ENCODE data around the gene SZT2. TPM values are rescaled to one million over a fixed set of nuclear protein-coding genes. Genes with fewer than 3 reads are reported as not detected.

Gene SZT2
- total and polyA plus RNA-seq, 10 of the 15 experiments (the other 5 are each of a cell fraction or from before 2014, with no cell fraction given) = 1.4 to 38.3 (median 12.7) TPM

GRCh38 chr1:43460988-43461693 is 71.4 kb downstream of the SZT2 start:
- FAIRE-seq = no peak
- H3K4me2 ChIP-seq (ENCODE audit: control insufficient read depth, insufficient read depth) = no peak overlapping the region
- H3K9me3 ChIP-seq (replicated peaks; ENCODE audit: control insufficient read depth, insufficient read depth, low read length) = no peaks in the 10 kb centered on the region
- intact Hi-C loops (cut with micrococcal nuclease; ENCODE audit: unreplicated experiment) = no loop called here
- no TSS peak for BruUV-seq (replicated peaks)
- POLR2A ChIA-PET = interaction anchor here (1.2 kb wide), 1 partner anchor 190 kb away, joined by 3 read pairs; no protein-coding TSS in a partner anchor
- no peaks in the 10 kb centered on the region; a peak in 1 of 4 replicates for H3K27me3 ChIP-seq (replicated peaks in 1 of 2; ENCODE audit: control insufficient read depth in 2 of 2, insufficient read depth in 2 of 2, low read length in 1 of 2)
- CTCF ChIA-PET = interaction anchor here (0.9 kb wide), 1 partner anchor 11 kb away, joined by 3 read pairs; no protein-coding TSS in a partner anchor
- SMC1A ChIA-PET (ENCODE audit: uncharacterized antibody, unreplicated experiment) = interaction anchor here (0.7 kb wide), 1 partner anchor 85 kb away, joined by 3 read pairs; no protein-coding TSS in a partner anchor
- no peak overlapping the region for H3K9ac ChIP-seq (ENCODE audit: control insufficient read depth, insufficient read depth, low read length)
- no peak overlapping the region for H3K27ac ChIP-seq (ENCODE audit: control insufficient read depth, insufficient read depth)
- no peaks in the 10 kb centered on the region for H3K79me2 ChIP-seq (ENCODE audit: control insufficient read depth, insufficient read depth, low read length)
- in situ Hi-C loops (cut with MboI) = no loop called here
- RAD21 ChIA-PET (ENCODE audit: unreplicated experiment) = no interaction called here
- H4K20me1 ChIP-seq (ENCODE audit: control insufficient read depth, insufficient read depth) = no peaks in the 10 kb centered on the region
- no peak for DNase-seq (ENCODE audit: low read depth, low spot score)
- H3K4me3 ChIP-seq = no peak overlapping the region
- no peaks in the 10 kb centered on the region; a peak in 1 of 4 replicates for H3K36me3 ChIP-seq (ENCODE audit: control insufficient read depth in 2 of 2, insufficient read depth in 2 of 2, low read length in 1 of 2)
- H2AFZ ChIP-seq (ENCODE audit: control insufficient read depth, low read depth, low read length) = no peak overlapping the region
- 96% methylated on average over 5 of the region's 5 CpGs for WGBS (ENCODE audit: insufficient coverage, insufficient replicate concordance, low lambda C conversion rate, missing lambda C conversion rate)
- no peaks in the 10 kb centered on the region; the same call in 1 of the 2 replicates for H3K4me1 ChIP-seq (ENCODE audit: control insufficient read depth, insufficient read depth, low read length)
- no peak for ATAC-seq
- TF ChIP-seq PAX8 (IDR thresholded peaks at IDR 0.05) = no peak
- no peak for TF ChIP-seq PKNOX1 (IDR thresholded peaks at IDR 0.05)
- TF ChIP-seq ASH2L (IDR thresholded peaks at IDR 0.05; ENCODE audit: borderline replicate concordance, low read depth) = no peak
- no peak for TF ChIP-seq YBX1 (IDR thresholded peaks at IDR 0.05)
- TF ChIP-seq PAX5 (IDR thresholded peaks at IDR 0.05; ENCODE audit: borderline replicate concordance, low read depth, low read length) = no peak
- no peak for TF ChIP-seq SKIL (IDR thresholded peaks at IDR 0.05; ENCODE audit: low read depth, poor library complexity, severe bottlenecking)
- no peak for TF ChIP-seq RAD51 (IDR thresholded peaks at IDR 0.05)
- TF ChIP-seq CBFB (IDR thresholded peaks at IDR 0.05; ENCODE audit: low read depth) = no peak
- no peak for TF ChIP-seq HDGF (IDR thresholded peaks at IDR 0.05)
- no peak for TF ChIP-seq CUX1 (IDR thresholded peaks at IDR 0.05; ENCODE audit: insufficient replicate concordance, low read depth, low read length)
- no peak for TF ChIP-seq TARDBP (IDR thresholded peaks at IDR 0.05; ENCODE audit: borderline replicate concordance)
- TF ChIP-seq STAT3 (IDR thresholded peaks at IDR 0.05; ENCODE audit: low read depth, low read length) = no peak
- no peak for TF ChIP-seq HSF1 (IDR thresholded peaks at IDR 0.05; ENCODE audit: low read depth, low read length)
- TF ChIP-seq NFYB (IDR thresholded peaks at IDR 0.05; ENCODE audit: insufficient read depth, low read depth, low read length) = no peak

All from GM12878 (cell line).